ENCODE results near the gene UPK2. TPM values are rescaled to one million over a fixed set of nuclear protein-coding genes. Genes with fewer than 3 reads are reported as not detected.

The UPK2 gene
- total and polyA plus RNA-seq, 2 of the 13 experiments (the other 11 are each of a cell fraction or from before 2014, with no cell fraction given): not detected

GRCh38 chr11:118997627-118998387 lies 41.7 kb downstream of the UPK2 start, which contains the start of gene CENATAC (continued):
- TF ChIP-seq ZEB1 (IDR thresholded peaks at IDR 0.05; ENCODE audit: insufficient replicate concordance, low read depth) (no peak), ZSCAN21 (CRISPR knock-in tag; IDR thresholded peaks at IDR 0.05; ENCODE audit: borderline replicate concordance) (peak; percentile 40; the same call in 1 of the 2 replicates), CBFB (CRISPR knock-in tag; IDR thresholded peaks at IDR 0.05) (peak; percentile 66; the same call in 1 of the 2 replicates), TBX3 (IDR thresholded peaks at IDR 0.05; ENCODE audit: borderline replicate concordance) (no peak), SMAD9 (CRISPR knock-in tag; IDR thresholded peaks at IDR 0.05) (peak; percentile 65; the same call in 1 of the 2 replicates), ZNF883 (CRISPR knock-in tag; IDR thresholded peaks at IDR 0.05; ENCODE audit: not compliant biosample characterization) (peak; percentile 65), ZKSCAN8 (CRISPR knock-in tag; IDR thresholded peaks at IDR 0.05; ENCODE audit: borderline replicate concordance) (peak; percentile 51; the same call in 1 of the 2 replicates), ZNF724P (CRISPR knock-in tag; IDR thresholded peaks at IDR 0.05; ENCODE audit: borderline replicate concordance) (peak; percentile 19; the same call in 1 of the 2 replicates), ZNF788 (CRISPR knock-in tag; IDR thresholded peaks at IDR 0.05; ENCODE audit: borderline replicate concordance) (peak; percentile 58; the same call in 1 of the 2 replicates), TAF15 (IDR thresholded peaks at IDR 0.05; ENCODE audit: low read depth, low read length, poor library complexity, severe bottlenecking) (no peak), ZNF687 (CRISPR knock-in tag; IDR thresholded peaks at IDR 0.05) (peak; percentile 96), ATF3 (CRISPR knock-in tag; IDR thresholded peaks at IDR 0.05) (peak; percentile 15; the same call in 1 of the 2 replicates), KDM4B (CRISPR knock-in tag; IDR thresholded peaks at IDR 0.05) (peak; percentile 24; the same call in 1 of the 2 replicates), AGO2 (optimal IDR thresholded peaks at IDR 0.05; ENCODE audit: low read depth, low read length) (peak; percentile 57), TFAP4 (IDR thresholded peaks at IDR 0.05; ENCODE audit: borderline replicate concordance, low read depth) (peak; percentile 47; the same call in 1 of the 2 replicates), SMYD3 (CRISPR knock-in tag; IDR thresholded peaks at IDR 0.05) (no peak)
- TF ChIP-seq, protein P1, sequence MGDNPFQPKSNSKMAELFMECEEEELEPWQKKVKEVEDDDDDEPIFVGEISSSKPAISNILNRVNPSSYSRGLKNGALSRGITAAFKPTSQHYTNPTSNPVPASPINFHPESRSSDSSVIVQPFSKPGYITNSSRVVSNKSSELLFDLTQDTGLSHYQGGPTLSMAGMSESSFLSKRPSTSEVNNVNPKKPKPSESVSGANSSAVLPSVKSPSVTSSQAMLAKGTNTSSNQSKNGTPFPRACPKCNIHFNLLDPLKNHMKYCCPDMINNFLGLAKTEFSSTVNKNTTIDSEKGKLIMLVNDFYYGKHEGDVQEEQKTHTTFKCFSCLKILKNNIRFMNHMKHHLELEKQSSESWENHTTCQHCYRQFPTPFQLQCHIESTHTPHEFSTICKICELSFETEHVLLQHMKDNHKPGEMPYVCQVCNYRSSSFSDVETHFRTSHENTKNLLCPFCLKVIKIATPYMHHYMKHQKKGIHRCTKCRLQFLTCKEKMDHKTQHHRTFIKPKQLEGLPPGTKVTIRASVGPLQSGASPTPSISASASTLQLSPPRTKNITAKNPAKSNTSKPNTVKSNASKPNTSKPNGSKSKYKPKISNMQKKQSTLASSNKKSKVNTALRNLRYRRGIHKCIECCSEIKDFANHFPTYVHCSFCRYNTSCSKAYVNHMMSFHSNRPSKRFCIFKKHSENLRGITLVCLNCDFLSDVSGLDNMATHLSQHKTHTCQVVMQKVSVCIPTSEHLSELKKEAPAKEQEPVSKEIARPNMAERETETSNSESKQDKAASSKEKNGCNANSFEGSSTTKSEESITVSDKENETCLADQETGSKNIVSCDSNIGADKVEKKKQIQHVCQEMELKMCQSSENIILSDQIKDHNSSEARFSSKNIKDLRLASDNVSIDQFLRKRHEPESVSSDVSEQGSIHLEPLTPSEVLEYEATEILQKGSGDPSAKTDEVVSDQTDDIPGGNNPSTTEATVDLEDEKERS (CRISPR knock-in tag; IDR thresholded peaks at IDR 0.05): no peak; the same call in 1 of the 2 replicates
- TF ChIP-seq, protein P2, sequence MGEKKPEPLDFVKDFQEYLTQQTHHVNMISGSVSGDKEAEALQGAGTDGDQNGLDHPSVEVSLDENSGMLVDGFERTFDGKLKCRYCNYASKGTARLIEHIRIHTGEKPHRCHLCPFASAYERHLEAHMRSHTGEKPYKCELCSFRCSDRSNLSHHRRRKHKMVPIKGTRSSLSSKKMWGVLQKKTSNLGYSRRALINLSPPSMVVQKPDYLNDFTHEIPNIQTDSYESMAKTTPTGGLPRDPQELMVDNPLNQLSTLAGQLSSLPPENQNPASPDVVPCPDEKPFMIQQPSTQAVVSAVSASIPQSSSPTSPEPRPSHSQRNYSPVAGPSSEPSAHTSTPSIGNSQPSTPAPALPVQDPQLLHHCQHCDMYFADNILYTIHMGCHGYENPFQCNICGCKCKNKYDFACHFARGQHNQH (CRISPR knock-in tag; IDR thresholded peaks at IDR 0.05): peak; percentile 52; the same call in 1 of the 2 replicates

Data from HepG2 (cell line).